Neural progenitor cell (in vitro differentiated cells): ENCODE data around the gene LMAN1L. TPM values are rescaled to one million over a fixed set of nuclear protein-coding genes. Genes with fewer than 3 reads are reported as not detected.

Experiments used
- DNase-seq: peaks from one replicate; pipeline ENCODE4 v3.0.0-alpha.2; 2016; ENCODE audit warnings: low spot score
- H2AFZ ChIP-seq: fragments of 200-600 bp; sonication (generic); replicated peaks from 2 replicates; pipeline ENCODE4 v1.6.1; 2016; ENCODE audit warnings: antibody characterized with exemption
- H3F3A ChIP-seq: fragments of 200-600 bp; sonication (generic); 2 replicates; pipeline ENCODE4 v1.6.1; 2016; ENCODE audit warnings: antibody characterized with exemption, low read depth
- H3K27ac ChIP-seq: fragments of 200-600 bp; sonication (generic); 2 replicates; pipeline ENCODE4 v1.5.1; 2016; ENCODE audit warnings: mild to moderate bottlenecking
- H3K27me3 ChIP-seq: fragments of 200-600 bp; sonication (generic); 2 replicates; pipeline ENCODE4 v1.6.1; 2016; ENCODE audit warnings: mild to moderate bottlenecking, moderate library complexity
- H3K36me3 ChIP-seq: fragments of 200-600 bp; sonication (generic); 2 replicates; pipeline ENCODE4 v1.5.1; 2016
- H3K4me1 ChIP-seq: fragments of 200-600 bp; sonication (generic); 2 replicates; pipeline ENCODE4 v1.6.1; 2016; ENCODE audit warnings: mixed run types
- H3K4me2 ChIP-seq: fragments of 200-600 bp; sonication (generic); 2 replicates; pipeline ENCODE4 v1.6.1; 2016
- H3K4me3 ChIP-seq: fragments of 200-600 bp; sonication (generic); 2 replicates; pipeline ENCODE4 v1.5.1; 2016
- H3K79me2 ChIP-seq: fragments of 200-600 bp; sonication (generic); 2 replicates; pipeline ENCODE4 v1.6.1; 2016; ENCODE audit warnings: low read depth
- H3K9ac ChIP-seq: fragments of 200-600 bp; sonication (generic); 2 replicates; pipeline ENCODE4 v1.6.1; 2016
- H3K9me3 ChIP-seq: fragments of 200-600 bp; sonication (generic); 2 replicates; pipeline ENCODE4 v1.5.1; 2016; ENCODE audit warnings: low read depth
- H4K20me1 ChIP-seq: fragments of 200-600 bp; sonication (generic); 2 replicates; pipeline ENCODE4 v1.6.1; 2016; ENCODE audit warnings: low read depth
- H3K27ac Mint-ChIP-seq: 3 replicates; pipeline ENCODE4 v1.8.0; 2021; ENCODE audit warnings: mixed read lengths
- H3K27me3 Mint-ChIP-seq: 2 replicates; pipeline ENCODE4 v1.8.0; 2022; ENCODE audit warnings: low read depth, mild to moderate bottlenecking, inconsistent platforms, moderate library complexity, mixed read lengths; ENCODE audit not compliant: insufficient read depth
- H3K36me3 Mint-ChIP-seq: 3 replicates; pipeline ENCODE4 v1.8.0; 2021; ENCODE audit warnings: mixed read lengths
- H3K4me1 Mint-ChIP-seq: 3 replicates; pipeline ENCODE4 v1.8.0; 2021; ENCODE audit warnings: mixed read lengths
- H3K4me3 Mint-ChIP-seq: 3 replicates; pipeline ENCODE4 v1.8.0; 2021; ENCODE audit warnings: mild to moderate bottlenecking, moderate library complexity, mixed read lengths
- H3K9me3 Mint-ChIP-seq: 3 replicates; pipeline ENCODE4 v1.8.0; 2020; ENCODE audit warnings: mixed read lengths
- EZH2 ChIP-seq: fragments of 200-600 bp; sonication (generic); IDR thresholded peaks from 2 replicates; pipeline ENCODE4 v1.6.1; 2017; ENCODE audit warnings: antibody characterized with exemption, mild to moderate bottlenecking, moderate library complexity
- EZH2phosphoT487 ChIP-seq: fragments of 200-600 bp; sonication (generic); IDR thresholded peaks from 2 replicates; pipeline ENCODE4 v1.6.1; 2017; ENCODE audit warnings: antibody characterized with exemption
- total RNA-seq: library from RNA; depleted of rRNA; stranded (reverse); fragments of >200 nt; gene quantifications from 2 replicates; pipeline ENCODE4 v1.2.3, GENCODE V29; 2015; ENCODE audit warnings: low replicate concordance
- TF ChIP-seq, protein P1 (sequence below): fragments of 200-600 bp; sonication (generic); IDR thresholded peaks from 2 replicates; pipeline ENCODE4 v1.5.1; 2017; ENCODE audit warnings: antibody characterized with exemption, mild to moderate bottlenecking

The LMAN1L gene
- total RNA-seq, 1 donor from 2014 or later, result not detected

- H3K4me2 ChIP-seq, result no peak overlapping the region
Measured at GRCh38 chr15:74840851-74841775, 28.5 kb downstream of the LMAN1L start.

GRCh38 chr15:74841891-74842373 is 29.3 kb downstream of the LMAN1L start:
- Mint-ChIP-seq H3K4me1 (peaks cover 35% of the 10 kb centered on the region), H3K27me3 (peaks cover 7% of the 10 kb centered on the region), H3K9me3 (no peaks in the 10 kb centered on the region), H3K36me3 (peaks cover 7% of the 10 kb centered on the region), H3K27ac (no peak overlapping the region), H3K4me3 (peak overlapping the region; percentile 95)
- Histone ChIP-seq H3K36me3 (no peaks in the 10 kb centered on the region), H3K9ac (no peak overlapping the region), H2AFZ (no peak overlapping the region), H3K4me3 (peak overlapping the region; percentile 82), H3K4me2 (peak overlapping the region; percentile 79), H3K79me2 (no peaks in the 10 kb centered on the region), H3K9me3 (no peaks in the 10 kb centered on the region), H3K27ac (no peak overlapping the region), H3K4me1 (peaks cover 18% of the 10 kb centered on the region), H3F3A (peaks cover 24% of the 10 kb centered on the region), H3K27me3 (no peaks in the 10 kb centered on the region), H4K20me1 (peaks cover 12% of the 10 kb centered on the region)
- TF ChIP-seq EZH2, result no peak
- no peak for DNase-seq

More at GRCh38 chr15:74840851-74841775, 28.5 kb downstream of the LMAN1L start:
- H3K9ac ChIP-seq, result no peak overlapping the region
- TF ChIP-seq EZH2, result no peak
- TF ChIP-seq, protein P1, sequence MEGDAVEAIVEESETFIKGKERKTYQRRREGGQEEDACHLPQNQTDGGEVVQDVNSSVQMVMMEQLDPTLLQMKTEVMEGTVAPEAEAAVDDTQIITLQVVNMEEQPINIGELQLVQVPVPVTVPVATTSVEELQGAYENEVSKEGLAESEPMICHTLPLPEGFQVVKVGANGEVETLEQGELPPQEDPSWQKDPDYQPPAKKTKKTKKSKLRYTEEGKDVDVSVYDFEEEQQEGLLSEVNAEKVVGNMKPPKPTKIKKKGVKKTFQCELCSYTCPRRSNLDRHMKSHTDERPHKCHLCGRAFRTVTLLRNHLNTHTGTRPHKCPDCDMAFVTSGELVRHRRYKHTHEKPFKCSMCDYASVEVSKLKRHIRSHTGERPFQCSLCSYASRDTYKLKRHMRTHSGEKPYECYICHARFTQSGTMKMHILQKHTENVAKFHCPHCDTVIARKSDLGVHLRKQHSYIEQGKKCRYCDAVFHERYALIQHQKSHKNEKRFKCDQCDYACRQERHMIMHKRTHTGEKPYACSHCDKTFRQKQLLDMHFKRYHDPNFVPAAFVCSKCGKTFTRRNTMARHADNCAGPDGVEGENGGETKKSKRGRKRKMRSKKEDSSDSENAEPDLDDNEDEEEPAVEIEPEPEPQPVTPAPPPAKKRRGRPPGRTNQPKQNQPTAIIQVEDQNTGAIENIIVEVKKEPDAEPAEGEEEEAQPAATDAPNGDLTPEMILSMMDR, result no peak
- no peak for TF ChIP-seq EZH2phosphoT487
- Mint-ChIP-seq H3K36me3 (peaks cover 7% of the 10 kb centered on the region), H3K4me1 (peaks cover 35% of the 10 kb centered on the region), H3K4me3 (peak overlapping the region; percentile 95), H3K27ac (peak overlapping the region; percentile 39), H3K27me3 (peaks cover 7% of the 10 kb centered on the region), H3K9me3 (no peaks in the 10 kb centered on the region)
- peaks cover 12% of the 10 kb centered on the region for H4K20me1 ChIP-seq
- DNase-seq, result no peak
- no peaks in the 10 kb centered on the region for H3K36me3 ChIP-seq
- no peaks in the 10 kb centered on the region for H3K27me3 ChIP-seq
- H3K79me2 ChIP-seq, result no peaks in the 10 kb centered on the region
- H3K9me3 ChIP-seq, result no peaks in the 10 kb centered on the region
- H3K4me1 ChIP-seq, result peaks cover 18% of the 10 kb centered on the region
- H3K4me3 ChIP-seq, result no peak overlapping the region
- H3F3A ChIP-seq, result peaks cover 24% of the 10 kb centered on the region
- H3K27ac ChIP-seq, result no peak overlapping the region
- H2AFZ ChIP-seq, result no peak overlapping the region

- H3K27me3 Mint-ChIP-seq, result peaks cover 7% of the 10 kb centered on the region
Measured at GRCh38 chr15:74842581-74843444, 30.2 kb downstream of the LMAN1L start, which contains the start of gene ULK3. TSS of gene ULK3 (minus strand) at chr15:74843156. CDS start at chr15:74843105, 51 bp downstream.

More at GRCh38 chr15:74842581-74843444, 30.2 kb downstream of the LMAN1L start, which contains the start of gene ULK3:
- Histone ChIP-seq H4K20me1 (peaks cover 12% of the 10 kb centered on the region), H3K4me1 (peaks cover 18% of the 10 kb centered on the region), H2AFZ (peak within 1 kb of the TSS; percentile 95), H3K9me3 (no peaks in the 10 kb centered on the region), H3K79me2 (no peaks in the 10 kb centered on the region), H3K27ac (no peak within 1 kb of the TSS), H3K9ac (no peak within 1 kb of the TSS), H3K27me3 (no peaks in the 10 kb centered on the region), H3K4me3 (peak within 1 kb of the TSS; percentile 82), H3K4me2 (peak within 1 kb of the TSS; percentile 79), H3F3A (peaks cover 24% of the 10 kb centered on the region), H3K36me3 (no peaks in the 10 kb centered on the region)
- H3K27ac Mint-ChIP-seq, result peak within 1 kb of the TSS; percentile 95
- peak within 1 kb of the TSS; percentile 95 for H3K4me3 Mint-ChIP-seq
- peaks cover 10% of the 10 kb centered on the region for H3K36me3 Mint-ChIP-seq
- TF ChIP-seq EZH2phosphoT487, result no peak
- TF ChIP-seq, protein P1, result peak; percentile 57
- peak; percentile 95 for DNase-seq
- H3K9me3 Mint-ChIP-seq, result no peaks in the 10 kb centered on the region
- peaks cover 35% of the 10 kb centered on the region for H3K4me1 Mint-ChIP-seq
